ENCODE results near the gene EPAS1. TPM values are rescaled to one million over a fixed set of nuclear protein-coding genes. Genes with fewer than 3 reads are reported as not detected.

EPAS1 gene
- total and polyA plus RNA-seq, 2 of the 8 experiments (the other 6 are each of a cell fraction or from before 2014, with no cell fraction given): 2.0 to 4.9 TPM

- TF ChIP-seq SAP30 (IDR thresholded peaks at IDR 0.05; ENCODE audit: insufficient read depth, insufficient replicate concordance, low read length): no peak
- TF ChIP-seq SP4 (IDR thresholded peaks at IDR 0.05; ENCODE audit: low read length): no peak
- TF ChIP-seq USF2 (IDR thresholded peaks at IDR 0.05; ENCODE audit: low read length): no peak
Measured at GRCh38 chr2:46380038-46380940, 83.1 kb downstream of the EPAS1 start (continued).
